SK-N-SH (cell line): ENCODE measurements around the gene STRIP2.

Experiments
- EP300 ChIP-seq, 2 experiments: IDR thresholded peaks; 2 replicates each; pipeline versions ENCODE4 v1.4.0 to v1.6.1; 2012; ENCODE audit warnings: borderline replicate concordance in 1 of 2, low read depth in 1 of 2, low read length in 1 of 2
- JUND ChIP-seq: IDR thresholded peaks from 2 replicates; pipeline ENCODE4 v1.4.0; 2012
- MXI1 ChIP-seq: IDR thresholded peaks from 2 replicates; pipeline ENCODE4 v1.6.1; 2012; ENCODE audit warnings: mild to moderate bottlenecking, low read depth, low read length, improper control_type of control experiment
- NFIC ChIP-seq: IDR thresholded peaks from 2 replicates; pipeline ENCODE4 v1.4.0; 2012; ENCODE audit warnings: borderline replicate concordance
- POLR2AphosphoS5 ChIP-seq: IDR thresholded peaks from 2 replicates; pipeline ENCODE4 v1.6.1; 2012; ENCODE audit warnings: low read depth, low read length
- TCF12 ChIP-seq: IDR thresholded peaks from 2 replicates; pipeline ENCODE4 v1.4.0; 2012
- TEAD4 ChIP-seq: IDR thresholded peaks from 2 replicates; pipeline ENCODE4 v1.4.0; 2012; ENCODE audit warnings: mild to moderate bottlenecking, borderline replicate concordance; ENCODE audit not compliant: insufficient read depth
- TF ChIP-seq, protein P1 (sequence below): IDR thresholded peaks from 2 replicates; pipeline ENCODE4; 2012
- TF ChIP-seq, protein P2 (sequence below): IDR thresholded peaks from 2 replicates; pipeline ENCODE4 v1.4.0; 2012; ENCODE audit warnings: low read depth
- TF ChIP-seq, protein P3 (sequence below): IDR thresholded peaks from 2 replicates; pipeline ENCODE4 v1.6.1; 2012; ENCODE audit warnings: mild to moderate bottlenecking, low read depth, low read length, moderate library complexity
- TF ChIP-seq, protein P4 (sequence below): fragments of 200-600 bp; sonication (generic); IDR thresholded peaks from 2 replicates; pipeline ENCODE4 v1.6.1; 2017; ENCODE audit warnings: antibody characterized with exemption, mild to moderate bottlenecking, moderate library complexity

DNA sequence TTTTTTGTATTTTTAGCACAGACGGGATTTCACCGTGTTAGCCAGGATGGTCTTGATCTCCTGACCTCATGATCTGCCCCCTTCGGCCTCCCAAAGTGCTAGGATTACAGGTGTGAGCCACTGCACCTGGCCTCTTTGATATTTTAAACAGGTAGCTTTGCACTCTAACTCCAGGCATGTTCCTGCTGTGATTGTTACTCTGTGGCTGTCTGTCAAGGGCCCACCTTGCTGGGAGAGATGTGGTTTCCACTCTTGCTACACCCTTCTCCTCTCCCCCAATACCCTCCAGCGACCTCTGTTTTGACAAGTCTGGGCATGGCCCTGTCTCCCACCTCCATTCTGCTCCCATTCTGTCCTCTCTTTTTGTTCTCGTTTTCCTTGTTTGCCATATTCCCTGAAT is 85.2 kb downstream of the STRIP2 start:
- TF ChIP-seq, protein P1, sequence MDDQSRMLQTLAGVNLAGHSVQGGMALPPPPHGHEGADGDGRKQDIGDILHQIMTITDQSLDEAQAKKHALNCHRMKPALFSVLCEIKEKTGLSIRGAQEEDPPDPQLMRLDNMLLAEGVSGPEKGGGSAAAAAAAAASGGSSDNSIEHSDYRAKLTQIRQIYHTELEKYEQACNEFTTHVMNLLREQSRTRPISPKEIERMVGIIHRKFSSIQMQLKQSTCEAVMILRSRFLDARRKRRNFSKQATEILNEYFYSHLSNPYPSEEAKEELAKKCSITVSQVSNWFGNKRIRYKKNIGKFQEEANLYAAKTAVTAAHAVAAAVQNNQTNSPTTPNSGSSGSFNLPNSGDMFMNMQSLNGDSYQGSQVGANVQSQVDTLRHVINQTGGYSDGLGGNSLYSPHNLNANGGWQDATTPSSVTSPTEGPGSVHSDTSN, result no peak
- TF ChIP-seq, protein P2, sequence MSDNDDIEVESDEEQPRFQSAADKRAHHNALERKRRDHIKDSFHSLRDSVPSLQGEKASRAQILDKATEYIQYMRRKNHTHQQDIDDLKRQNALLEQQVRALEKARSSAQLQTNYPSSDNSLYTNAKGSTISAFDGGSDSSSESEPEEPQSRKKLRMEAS, result no peak
- TF ChIP-seq TCF12, result no peak
- no peak for TF ChIP-seq MXI1
- TF ChIP-seq POLR2AphosphoS5, result no peak
- TF ChIP-seq, protein P3, sequence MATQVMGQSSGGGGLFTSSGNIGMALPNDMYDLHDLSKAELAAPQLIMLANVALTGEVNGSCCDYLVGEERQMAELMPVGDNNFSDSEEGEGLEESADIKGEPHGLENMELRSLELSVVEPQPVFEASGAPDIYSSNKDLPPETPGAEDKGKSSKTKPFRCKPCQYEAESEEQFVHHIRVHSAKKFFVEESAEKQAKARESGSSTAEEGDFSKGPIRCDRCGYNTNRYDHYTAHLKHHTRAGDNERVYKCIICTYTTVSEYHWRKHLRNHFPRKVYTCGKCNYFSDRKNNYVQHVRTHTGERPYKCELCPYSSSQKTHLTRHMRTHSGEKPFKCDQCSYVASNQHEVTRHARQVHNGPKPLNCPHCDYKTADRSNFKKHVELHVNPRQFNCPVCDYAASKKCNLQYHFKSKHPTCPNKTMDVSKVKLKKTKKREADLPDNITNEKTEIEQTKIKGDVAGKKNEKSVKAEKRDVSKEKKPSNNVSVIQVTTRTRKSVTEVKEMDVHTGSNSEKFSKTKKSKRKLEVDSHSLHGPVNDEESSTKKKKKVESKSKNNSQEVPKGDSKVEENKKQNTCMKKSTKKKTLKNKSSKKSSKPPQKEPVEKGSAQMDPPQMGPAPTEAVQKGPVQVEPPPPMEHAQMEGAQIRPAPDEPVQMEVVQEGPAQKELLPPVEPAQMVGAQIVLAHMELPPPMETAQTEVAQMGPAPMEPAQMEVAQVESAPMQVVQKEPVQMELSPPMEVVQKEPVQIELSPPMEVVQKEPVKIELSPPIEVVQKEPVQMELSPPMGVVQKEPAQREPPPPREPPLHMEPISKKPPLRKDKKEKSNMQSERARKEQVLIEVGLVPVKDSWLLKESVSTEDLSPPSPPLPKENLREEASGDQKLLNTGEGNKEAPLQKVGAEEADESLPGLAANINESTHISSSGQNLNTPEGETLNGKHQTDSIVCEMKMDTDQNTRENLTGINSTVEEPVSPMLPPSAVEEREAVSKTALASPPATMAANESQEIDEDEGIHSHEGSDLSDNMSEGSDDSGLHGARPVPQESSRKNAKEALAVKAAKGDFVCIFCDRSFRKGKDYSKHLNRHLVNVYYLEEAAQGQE, result no peak
- TF ChIP-seq EP300 (IDR thresholded peaks at IDR 0.05; ENCODE audit: borderline replicate concordance in 1 of 2, low read depth in 1 of 2, low read length in 1 of 2), result no peak
- TF ChIP-seq NFIC, result no peak
- TF ChIP-seq JUND, result no peak
- no peak for TF ChIP-seq TEAD4
- TF ChIP-seq, protein P4, sequence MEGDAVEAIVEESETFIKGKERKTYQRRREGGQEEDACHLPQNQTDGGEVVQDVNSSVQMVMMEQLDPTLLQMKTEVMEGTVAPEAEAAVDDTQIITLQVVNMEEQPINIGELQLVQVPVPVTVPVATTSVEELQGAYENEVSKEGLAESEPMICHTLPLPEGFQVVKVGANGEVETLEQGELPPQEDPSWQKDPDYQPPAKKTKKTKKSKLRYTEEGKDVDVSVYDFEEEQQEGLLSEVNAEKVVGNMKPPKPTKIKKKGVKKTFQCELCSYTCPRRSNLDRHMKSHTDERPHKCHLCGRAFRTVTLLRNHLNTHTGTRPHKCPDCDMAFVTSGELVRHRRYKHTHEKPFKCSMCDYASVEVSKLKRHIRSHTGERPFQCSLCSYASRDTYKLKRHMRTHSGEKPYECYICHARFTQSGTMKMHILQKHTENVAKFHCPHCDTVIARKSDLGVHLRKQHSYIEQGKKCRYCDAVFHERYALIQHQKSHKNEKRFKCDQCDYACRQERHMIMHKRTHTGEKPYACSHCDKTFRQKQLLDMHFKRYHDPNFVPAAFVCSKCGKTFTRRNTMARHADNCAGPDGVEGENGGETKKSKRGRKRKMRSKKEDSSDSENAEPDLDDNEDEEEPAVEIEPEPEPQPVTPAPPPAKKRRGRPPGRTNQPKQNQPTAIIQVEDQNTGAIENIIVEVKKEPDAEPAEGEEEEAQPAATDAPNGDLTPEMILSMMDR, result no peak
